ENCODE results near the gene MX2.

DNA sequence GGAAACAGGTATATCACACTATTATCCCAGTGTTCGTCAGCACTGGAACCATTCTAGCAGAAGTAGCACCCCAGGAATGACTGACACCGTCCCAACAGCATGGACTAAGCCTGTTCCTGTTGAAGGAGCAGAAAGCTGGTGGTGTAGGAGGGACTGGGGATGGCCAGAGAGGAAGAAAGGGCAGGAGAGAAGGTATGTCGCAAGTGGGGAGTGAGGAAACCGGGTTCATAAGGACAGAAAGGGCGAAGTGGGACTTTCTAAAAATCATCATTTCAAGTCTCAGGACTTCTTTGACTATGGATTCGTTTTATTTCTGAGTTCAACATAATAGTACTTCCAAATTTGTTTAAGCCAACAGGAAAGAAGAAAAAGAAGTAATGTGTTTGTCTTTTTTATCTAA, 44.5 kb downstream of the MX2 start:
- TF ChIP-seq, protein P1, sequence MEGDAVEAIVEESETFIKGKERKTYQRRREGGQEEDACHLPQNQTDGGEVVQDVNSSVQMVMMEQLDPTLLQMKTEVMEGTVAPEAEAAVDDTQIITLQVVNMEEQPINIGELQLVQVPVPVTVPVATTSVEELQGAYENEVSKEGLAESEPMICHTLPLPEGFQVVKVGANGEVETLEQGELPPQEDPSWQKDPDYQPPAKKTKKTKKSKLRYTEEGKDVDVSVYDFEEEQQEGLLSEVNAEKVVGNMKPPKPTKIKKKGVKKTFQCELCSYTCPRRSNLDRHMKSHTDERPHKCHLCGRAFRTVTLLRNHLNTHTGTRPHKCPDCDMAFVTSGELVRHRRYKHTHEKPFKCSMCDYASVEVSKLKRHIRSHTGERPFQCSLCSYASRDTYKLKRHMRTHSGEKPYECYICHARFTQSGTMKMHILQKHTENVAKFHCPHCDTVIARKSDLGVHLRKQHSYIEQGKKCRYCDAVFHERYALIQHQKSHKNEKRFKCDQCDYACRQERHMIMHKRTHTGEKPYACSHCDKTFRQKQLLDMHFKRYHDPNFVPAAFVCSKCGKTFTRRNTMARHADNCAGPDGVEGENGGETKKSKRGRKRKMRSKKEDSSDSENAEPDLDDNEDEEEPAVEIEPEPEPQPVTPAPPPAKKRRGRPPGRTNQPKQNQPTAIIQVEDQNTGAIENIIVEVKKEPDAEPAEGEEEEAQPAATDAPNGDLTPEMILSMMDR (IDR thresholded peaks at IDR 0.05; ENCODE audit: low read depth, low read length, poor library complexity, severe bottlenecking) = no peak
- TF ChIP-seq EZH2phosphoT487 (IDR thresholded peaks at IDR 0.05; ENCODE audit: borderline replicate concordance, low read length) = no peak

All from DOHH2 (cell line).